ENCODE results near the gene CLSTN2.

Gene CLSTN2

GRCh38 chr3:140153736-140154135 lies 218.8 kb downstream of the CLSTN2 start:
- DNase-seq, result no peak

- no peak for DNase-seq
Observed at GRCh38 chr3:140157161-140157560, 222.2 kb downstream of the CLSTN2 start.

GRCh38 chr3:140159646-140160045 lies 224.7 kb downstream of the CLSTN2 start:
- DNase-seq, result no peak

GRCh38 chr3:140160553-140160952 lies 225.6 kb downstream of the CLSTN2 start:
- no peak for DNase-seq

- DNase-seq, result no peak
Observed at GRCh38 chr3:140162551-140162950, 227.6 kb downstream of the CLSTN2 start.

GRCh38 chr3:140163159-140163763 lies 228.3 kb downstream of the CLSTN2 start:
- DNase-seq, result no peak

GRCh38 chr3:140164156-140164555 lies 229.2 kb downstream of the CLSTN2 start:
- no peak for DNase-seq

GRCh38 chr3:140164922-140165590 lies 230.1 kb downstream of the CLSTN2 start:
- DNase-seq, result no peak

- no peak for DNase-seq
Observed at GRCh38 chr3:140165781-140166180, 230.8 kb downstream of the CLSTN2 start.

GRCh38 chr3:140166861-140167599 lies 232.0 kb downstream of the CLSTN2 start:
- no peak for DNase-seq

- DNase-seq, result no peak
Observed at GRCh38 chr3:140167600-140168281, 232.8 kb downstream of the CLSTN2 start.

- no peak for DNase-seq
Observed at GRCh38 chr3:140170612-140171011, 235.6 kb downstream of the CLSTN2 start.

GRCh38 chr3:140176526-140176925 lies 241.5 kb downstream of the CLSTN2 start:
- no peak for DNase-seq

- no peak for DNase-seq
Observed at GRCh38 chr3:140177943-140178342, 243.0 kb downstream of the CLSTN2 start.

GRCh38 chr3:140178482-140178881 lies 243.5 kb downstream of the CLSTN2 start:
- no peak for DNase-seq

- no peak for DNase-seq
Observed at GRCh38 chr3:140180603-140181002, 245.6 kb downstream of the CLSTN2 start.

- DNase-seq, result no peak
Observed at GRCh38 chr3:140185375-140185774, 250.4 kb downstream of the CLSTN2 start.

- DNase-seq, result peak; percentile 79
Observed at GRCh38 chr3:140186421-140186920, 251.5 kb downstream of the CLSTN2 start.

GRCh38 chr3:140187028-140187427 lies 252.0 kb downstream of the CLSTN2 start:
- no peak for DNase-seq

GRCh38 chr3:140187656-140188221 lies 252.8 kb downstream of the CLSTN2 start:
- DNase-seq, result no peak

GRCh38 chr3:140188285-140188684 lies 253.3 kb downstream of the CLSTN2 start:
- peak; percentile 37 for DNase-seq

GRCh38 chr3:140189267-140189666 lies 254.3 kb downstream of the CLSTN2 start:
- no peak for DNase-seq

GRCh38 chr3:140189976-140190375 lies 255.0 kb downstream of the CLSTN2 start:
- DNase-seq, result no peak
